Left cardiac atrium (tissue), 4 donors: ENCODE data around the gene ZNF407. TPM values are rescaled to one million over a fixed set of nuclear protein-coding genes. Genes with fewer than 3 reads are reported as not detected.

Experiments used
- ATAC-seq, 2 donors: fragments of 200-7000 bp; cut with Tn5 transposase; one replicate each; pipeline ENCODE4 v1.9.1; 2020; ENCODE audit warnings: mild to moderate bottlenecking in 2 of 2, moderate library complexity in 2 of 2
- DNase-seq: peaks from one replicate; pipeline ENCODE4 v3.0.0-alpha.2; 2020
- intact Hi-C, 2 donors: fragments of 100-400 bp; cut with DNase I; formaldehyde crosslinking; loops; one replicate each; pipeline versions ENCODE4 v1.14.1 to v1.15.1; 2022 to 2023
- total RNA-seq, 2 donors: library from RNA; stranded (reverse); fragmentation: NEBNext Ultra II Directional; extraction: Animal tissue kit (Norgen Biotek cat#: 25700); gene quantifications; one replicate each; pipeline ENCODE4 v1.2.1, GENCODE V29; 2021
- donor health status: DM: no; HTN: yes; CAD: no.
- donor health status: DM: no; HTN: yes; CAD: no; lungs with severe emphysema.
- donor health status: DM: yes; HTN: yes; CAD: no.
- donor health status: Dilated cardiomyopathy.

ZNF407 gene
- total RNA-seq, 2 donors from 2014 or later: 10.1 to 10.6 TPM

DNA sequence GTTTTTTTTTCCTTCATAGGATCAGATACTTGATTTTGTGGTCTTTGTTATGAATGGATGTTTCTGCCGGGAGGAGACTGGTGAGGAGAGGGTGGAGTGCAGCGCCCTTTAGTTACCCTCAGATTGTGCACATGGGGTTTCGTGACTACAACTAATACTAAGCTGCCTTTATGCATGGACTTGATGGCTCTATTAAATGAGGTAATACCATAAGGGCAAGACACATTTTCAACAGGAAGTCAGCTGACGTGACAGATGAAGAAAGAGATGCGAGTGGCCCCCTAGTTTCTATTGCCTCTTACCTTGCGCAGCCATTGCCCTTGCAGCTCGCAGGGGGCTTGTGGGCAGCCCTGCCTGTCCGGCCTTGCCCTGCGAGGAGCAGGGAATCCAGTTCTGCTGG is 24.4 kb downstream of the ZNF407 start:
- ATAC-seq: no peak
- intact Hi-C loops: no loop called here
- DNase-seq: no peak

DNA sequence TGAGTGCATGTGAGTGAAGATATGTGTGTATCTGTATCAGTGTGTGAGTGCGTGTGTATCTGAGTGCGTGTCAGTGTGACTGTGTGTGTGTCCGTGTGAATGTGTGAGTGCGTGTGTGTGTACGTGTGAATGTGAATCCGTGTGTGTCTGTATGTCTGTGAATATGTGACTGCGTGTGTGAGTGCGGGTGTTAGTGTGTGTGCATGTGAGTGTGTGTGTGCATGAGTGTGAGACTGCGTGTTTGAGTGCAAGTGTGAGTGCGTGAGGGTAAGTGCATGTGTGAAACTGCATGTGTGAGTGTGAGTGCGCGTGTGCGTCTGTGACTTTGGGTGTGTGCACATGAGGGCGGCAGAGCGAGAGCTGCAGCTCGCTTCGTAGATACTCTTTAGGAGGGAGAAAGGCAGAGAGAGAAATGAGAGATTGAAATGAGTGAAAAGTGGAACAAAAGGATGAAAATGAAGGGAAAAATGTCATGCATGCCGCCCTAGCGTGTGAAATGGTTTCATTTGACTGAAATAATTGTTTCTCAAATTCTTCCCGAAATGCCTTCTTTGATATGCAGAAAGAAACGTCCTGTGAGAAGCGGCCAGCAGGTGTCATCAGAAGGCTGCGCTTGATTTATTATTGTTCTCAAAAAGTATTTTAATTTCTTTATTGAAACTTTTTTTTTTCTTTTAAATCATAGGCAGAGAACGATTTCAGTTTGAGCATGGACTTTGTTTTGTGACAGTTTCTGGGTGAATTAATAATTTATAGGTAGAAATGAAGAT is 25.6 kb downstream of the ZNF407 start:
- no peak for DNase-seq
- ATAC-seq: no peak
- intact Hi-C loops: no loop called here

DNA sequence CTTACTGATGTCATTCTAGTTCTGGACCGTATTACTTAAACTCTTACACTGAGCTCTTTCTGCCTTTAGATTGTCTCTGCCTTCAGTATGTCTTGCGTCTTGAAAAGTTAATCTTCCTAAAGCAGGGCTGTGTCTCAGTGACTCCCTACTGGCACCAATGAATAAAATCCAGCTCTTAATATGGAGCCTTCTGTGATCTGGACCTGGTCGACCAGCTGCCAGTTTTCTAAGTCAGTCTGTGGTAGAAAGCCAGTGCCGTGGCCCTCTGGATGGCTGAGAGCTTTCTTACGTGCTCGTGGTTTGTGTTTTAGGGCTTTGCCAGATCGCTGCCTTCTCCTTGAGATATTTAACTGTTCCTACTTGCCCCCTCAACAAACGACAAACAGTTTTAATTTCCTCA is 26.8 kb downstream of the ZNF407 start:
- intact Hi-C loops: no loop called here
- ATAC-seq: no peak
- DNase-seq: no peak

DNA sequence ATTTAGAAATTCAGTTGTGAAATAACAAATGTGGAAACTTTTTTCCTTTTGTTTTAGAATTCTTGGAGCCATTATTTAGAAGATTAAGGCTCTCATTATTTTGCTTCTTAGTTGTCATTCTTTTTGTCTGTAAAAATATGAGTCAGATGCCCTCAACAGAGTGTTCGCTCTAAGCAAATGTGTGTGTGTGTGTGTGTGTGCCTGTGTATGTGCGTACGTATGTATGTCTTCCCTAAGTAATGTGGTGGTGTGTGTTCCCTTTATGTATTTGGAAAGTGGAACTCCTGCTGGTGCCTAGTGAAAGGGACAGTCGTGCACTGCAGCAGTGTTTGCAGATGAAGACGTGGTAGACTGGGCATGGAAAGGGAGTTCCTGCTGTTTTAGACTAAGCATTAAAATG is 27.5 kb downstream of the ZNF407 start:
- no peak for ATAC-seq
- intact Hi-C loops: no loop called here

DNA sequence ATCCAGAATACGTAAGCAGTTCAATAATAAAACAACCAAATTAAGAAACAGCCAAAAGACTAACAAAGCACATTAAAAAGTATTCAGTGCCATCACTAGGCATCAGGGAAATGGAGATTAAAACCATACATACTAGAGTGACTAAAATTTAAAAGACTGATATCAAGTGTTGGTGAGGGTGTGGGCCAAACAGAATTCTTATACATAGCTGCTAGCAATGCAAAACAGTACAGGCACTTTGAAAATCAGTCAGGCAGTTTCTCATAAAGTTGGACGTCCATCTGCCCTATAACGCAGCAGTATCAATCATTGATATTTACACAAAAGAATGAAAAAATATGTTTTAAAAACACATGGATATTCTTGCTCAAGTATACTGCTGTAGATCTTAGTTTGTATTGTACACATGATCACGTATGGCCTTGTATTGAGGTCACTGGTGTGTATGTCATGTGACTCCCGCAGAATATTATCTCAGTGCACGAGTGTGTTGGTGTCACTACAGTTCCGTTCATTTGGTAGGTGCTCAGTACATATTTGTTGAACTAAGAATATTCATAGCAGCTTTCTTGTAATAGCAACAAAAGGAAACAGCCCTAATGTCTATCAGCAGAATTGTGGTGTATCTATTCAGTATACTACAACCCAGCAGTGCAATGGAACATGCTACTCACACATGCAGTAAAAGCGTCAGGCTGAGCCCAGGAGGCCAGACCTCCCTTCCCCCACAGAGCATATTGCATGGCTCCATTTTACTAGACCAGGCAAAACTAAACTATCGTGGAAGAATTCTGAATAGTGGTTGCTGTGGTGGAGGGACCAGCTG is 28.6 kb downstream of the ZNF407 start:
- ATAC-seq: no peak
- no peak for DNase-seq
- intact Hi-C loops: no loop called here

More for the DNA sequence above, 27.5 kb downstream of the ZNF407 start:
- DNase-seq: no peak

DNA sequence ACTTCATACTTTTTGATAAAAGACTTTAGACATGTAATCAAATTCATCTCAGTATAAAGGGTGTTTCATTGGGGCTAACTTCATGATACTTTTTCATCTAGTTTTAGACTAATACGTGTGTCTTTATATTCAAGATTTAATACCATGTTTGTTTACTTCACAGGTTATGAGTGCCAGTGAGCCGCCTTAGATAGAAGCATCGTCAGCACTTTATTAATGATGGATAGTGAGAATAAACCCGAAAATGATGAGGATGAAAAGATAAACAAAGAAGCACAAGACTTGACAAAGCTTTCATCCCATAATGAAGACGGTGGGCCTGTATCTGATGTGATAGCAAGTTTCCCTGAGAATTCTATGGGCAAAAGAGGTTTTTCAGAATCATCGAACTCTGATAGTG is 33.1 kb downstream of the ZNF407 start:
- ATAC-seq: no peak
- intact Hi-C loops: no loop called here
- no peak for DNase-seq

DNA sequence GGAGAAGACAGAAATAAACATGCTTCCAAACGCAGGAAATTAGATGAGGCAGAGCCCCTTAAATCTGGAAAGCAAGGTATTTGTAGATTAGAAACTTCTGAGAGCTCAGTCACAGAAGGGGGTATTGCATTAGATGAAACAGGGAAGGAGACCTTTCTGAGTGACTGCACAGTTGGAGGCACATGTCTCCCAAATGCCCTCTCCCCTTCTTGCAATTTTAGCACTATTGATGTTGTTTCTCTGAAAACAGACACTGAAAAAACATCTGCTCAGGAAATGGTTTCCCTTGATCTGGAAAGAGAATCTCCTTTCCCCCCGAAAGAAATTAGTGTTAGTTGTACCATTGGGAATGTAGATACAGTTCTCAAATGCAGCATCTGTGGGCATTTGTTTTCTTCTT is 33.5 kb downstream of the ZNF407 start:
- no peak for ATAC-seq
- intact Hi-C loops: no loop called here

DNA sequence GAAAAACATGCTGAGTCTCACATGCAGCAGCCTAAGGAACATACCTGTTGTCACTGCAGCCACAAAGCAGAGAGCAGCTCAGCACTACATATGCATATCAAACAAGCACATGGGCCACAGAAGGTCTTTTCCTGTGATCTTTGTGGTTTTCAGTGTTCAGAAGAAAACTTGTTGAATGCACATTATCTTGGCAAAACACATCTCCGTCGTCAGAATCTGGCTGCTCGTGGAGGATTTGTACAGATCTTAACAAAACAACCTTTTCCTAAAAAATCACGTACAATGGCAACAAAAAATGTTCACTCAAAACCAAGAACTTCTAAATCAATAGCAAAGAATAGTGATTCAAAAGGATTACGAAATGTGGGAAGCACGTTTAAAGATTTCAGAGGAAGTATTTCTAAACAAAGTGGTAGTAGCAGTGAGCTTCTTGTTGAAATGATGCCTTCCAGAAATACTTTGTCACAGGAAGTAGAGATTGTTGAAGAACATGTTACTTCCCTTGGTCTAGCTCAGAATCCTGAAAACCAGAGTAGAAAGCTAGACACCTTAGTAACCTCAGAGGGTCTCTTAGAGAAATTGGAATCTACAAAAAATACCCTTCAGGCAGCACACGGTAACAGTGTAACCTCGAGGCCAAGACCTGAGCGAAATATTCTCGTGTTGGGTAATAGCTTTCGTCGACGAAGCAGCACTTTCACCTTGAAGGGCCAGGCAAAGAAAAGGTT is 34.1 kb downstream of the ZNF407 start:
- ATAC-seq (no peak), DNase-seq (no peak)
- intact Hi-C loops: no loop called here

More for the DNA sequence above, 33.5 kb downstream of the ZNF407 start:
- DNase-seq: no peak

DNA sequence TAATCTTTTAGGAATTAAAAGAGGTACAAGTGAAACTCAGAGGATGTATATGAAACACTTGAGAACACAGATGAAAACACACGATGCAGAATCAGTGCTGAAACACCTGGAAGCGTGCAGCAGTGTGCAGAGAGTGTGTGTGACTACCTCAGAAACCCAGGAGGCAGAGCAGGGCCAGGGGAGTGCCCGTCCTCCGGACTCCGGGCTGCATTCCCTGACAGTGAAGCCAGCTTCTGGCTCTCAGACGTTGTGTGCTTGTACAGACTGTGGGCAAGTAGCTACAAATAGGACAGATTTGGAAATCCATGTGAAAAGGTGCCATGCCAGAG is 34.6 kb downstream of the ZNF407 start:
- intact Hi-C loops: no loop called here
- ATAC-seq (no peak), DNase-seq (no peak)

DNA sequence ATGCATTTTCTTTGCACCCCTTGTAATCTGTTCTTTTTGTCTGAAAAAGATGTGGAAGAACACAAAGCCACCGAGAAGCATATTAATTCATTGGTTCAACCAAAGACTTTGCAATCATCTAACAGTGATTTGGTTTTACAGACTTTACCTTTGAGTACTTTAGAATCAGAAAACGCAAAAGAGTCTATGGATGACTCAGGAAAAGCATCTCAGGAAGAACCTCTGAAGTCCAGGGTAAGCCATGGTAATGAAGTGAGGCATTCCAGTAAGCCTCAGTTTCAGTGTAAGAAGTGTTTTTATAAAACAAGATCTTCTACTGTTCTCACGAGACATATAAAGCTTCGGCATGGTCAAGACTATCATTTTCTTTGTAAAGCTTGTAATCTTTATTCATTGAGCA is 35.2 kb downstream of the ZNF407 start:
- no peak for DNase-seq
- intact Hi-C loops: no loop called here
- ATAC-seq: no peak

DNA sequence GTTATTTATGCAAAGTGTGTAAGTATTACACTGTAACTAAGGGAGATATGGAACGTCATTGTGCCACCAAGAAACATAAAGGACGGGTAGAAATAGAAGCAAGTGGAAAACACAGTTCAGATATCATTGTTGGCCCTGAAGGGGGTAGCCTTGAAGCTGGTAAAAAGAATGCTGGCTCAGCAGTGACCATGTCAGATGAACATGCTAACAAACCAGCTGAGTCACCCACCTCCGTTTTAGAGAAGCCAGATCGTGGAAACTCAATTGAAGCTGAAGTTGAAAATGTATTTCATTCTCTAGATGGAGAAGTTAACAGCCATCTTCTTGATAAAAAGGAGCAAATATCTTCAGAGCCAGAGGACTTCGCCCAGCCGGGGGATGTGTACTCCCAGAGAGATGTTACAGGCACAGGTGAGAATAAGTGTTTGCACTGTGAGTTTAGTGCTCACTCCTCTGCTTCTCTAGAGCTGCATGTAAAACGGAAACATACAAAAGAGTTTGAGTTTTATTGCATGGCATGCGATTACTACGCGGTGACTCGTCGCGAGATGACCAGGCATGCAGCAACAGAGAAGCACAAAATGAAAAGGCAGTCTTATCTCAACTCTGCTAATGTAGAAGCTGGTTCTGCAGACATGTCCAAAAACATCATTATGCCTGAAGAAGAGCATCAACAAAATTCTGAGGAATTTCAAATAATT is 36.1 kb downstream of the ZNF407 start:
- no peak for ATAC-seq
- intact Hi-C loops: no loop called here

DNA sequence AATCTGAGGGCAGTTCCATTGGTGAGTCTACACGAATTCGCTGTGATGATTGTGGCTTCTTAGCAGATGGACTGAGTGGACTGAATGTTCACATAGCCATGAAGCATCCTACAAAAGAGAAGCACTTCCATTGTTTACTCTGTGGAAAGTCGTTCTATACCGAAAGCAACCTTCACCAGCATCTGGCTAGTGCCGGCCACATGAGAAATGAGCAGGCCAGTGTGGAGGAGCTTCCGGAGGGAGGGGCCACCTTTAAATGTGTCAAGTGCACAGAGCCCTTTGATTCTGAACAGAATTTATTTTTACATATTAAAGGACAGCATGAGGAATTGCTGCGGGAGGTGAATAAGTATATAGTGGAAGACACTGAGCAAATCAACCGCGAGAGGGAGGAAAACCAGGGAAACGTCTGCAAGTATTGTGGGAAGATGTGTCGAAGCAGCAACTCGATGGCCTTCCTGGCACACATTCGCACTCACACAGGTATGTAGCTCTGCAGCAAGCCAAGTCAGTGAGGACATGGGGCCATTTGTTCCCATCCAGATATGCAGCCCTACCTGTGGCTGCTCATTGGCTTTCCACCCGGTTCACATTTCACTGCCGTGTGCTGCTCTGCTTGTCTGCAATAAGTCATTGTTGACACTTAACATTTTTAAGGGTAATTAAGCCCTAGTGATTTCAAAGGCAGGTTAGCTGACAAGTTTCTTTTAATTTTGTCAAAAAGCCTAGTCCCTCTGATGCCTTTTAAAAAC is 37.7 kb downstream of the ZNF407 start:
- intact Hi-C loops: no loop called here
- no peak for DNase-seq
- no peak for ATAC-seq

More for the DNA sequence above, 36.1 kb downstream of the ZNF407 start:
- DNase-seq: no peak

DNA sequence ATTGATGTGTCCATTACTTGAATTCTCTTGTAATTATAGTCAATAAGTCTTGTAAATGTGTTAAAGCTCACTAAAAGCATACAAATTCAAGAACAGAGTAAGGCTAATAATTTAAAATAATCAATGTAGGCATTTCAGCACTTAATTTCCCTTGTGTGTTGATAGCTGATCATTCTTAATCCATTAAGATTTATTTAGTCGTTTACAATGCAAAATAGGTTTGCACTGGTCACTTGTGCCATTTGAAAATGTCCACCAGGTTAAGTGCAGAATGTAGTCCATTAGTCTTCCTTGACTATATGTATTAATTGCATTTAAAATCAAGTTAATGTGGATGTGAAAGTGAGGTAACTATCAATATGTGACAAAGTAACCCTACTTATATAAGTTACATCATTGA is 39.4 kb downstream of the ZNF407 start:
- DNase-seq: no peak
- no peak for ATAC-seq
- intact Hi-C loops: no loop called here

DNA sequence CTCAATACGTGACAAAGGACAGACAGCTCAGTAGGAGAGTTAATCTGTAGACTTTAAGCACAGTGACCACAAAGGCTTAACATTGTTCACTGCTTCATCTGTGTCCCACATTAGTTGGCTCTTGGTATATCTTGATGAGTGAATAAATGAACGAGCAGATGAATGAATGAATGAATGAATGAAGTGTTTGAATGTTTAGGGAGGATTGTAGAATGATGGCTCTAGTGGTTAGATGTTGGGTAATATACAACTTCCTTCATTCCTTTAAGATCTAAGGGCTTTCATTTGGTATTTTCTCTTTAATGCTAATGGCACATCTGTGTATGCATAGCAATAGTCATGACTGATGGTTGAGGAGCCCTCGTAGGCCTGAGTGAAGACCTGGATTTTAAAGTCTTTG is 40.5 kb downstream of the ZNF407 start:
- intact Hi-C loops: no loop called here
- DNase-seq: no peak
- no peak for ATAC-seq

DNA sequence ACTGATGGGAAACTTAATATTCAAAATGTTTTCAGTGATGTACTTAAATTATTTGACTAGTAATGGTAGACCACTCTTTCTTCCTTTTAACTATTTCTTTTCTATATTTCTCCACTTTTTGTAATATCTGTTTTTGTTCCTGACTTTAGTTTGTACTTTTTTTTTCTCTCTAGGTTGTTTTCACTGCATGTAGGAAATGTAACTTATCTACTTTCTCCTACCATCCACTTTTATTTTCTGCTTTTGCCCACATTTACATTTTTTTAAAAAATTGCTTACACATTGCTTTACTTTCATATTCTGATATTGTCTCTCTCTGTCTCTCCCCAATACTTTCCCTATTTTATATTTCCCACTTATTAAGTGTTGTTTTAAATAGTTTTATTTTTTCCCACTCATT is 47.0 kb downstream of the ZNF407 start:
- intact Hi-C loops: no loop called here
- DNase-seq (no peak), ATAC-seq (no peak)

DNA sequence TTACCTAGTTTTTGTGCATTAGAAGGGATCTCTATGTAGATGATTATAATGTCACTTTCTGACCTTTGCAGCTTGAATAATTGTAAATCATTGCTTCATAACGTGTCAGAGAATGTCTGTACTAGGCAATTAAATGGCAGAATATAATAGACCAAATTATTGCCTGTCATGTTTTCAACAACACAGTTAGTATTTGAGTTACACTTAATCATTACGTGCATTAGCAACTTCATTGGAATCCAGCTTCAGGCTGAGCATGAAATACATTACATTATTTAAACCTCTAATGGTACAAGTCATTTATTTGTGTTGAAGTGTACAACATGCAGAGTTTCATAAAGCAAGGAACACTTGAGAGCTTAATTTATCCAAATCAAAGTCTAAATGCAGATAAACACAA is 48.0 kb downstream of the ZNF407 start:
- intact Hi-C loops: no loop called here
- DNase-seq (no peak), ATAC-seq (no peak)

DNA sequence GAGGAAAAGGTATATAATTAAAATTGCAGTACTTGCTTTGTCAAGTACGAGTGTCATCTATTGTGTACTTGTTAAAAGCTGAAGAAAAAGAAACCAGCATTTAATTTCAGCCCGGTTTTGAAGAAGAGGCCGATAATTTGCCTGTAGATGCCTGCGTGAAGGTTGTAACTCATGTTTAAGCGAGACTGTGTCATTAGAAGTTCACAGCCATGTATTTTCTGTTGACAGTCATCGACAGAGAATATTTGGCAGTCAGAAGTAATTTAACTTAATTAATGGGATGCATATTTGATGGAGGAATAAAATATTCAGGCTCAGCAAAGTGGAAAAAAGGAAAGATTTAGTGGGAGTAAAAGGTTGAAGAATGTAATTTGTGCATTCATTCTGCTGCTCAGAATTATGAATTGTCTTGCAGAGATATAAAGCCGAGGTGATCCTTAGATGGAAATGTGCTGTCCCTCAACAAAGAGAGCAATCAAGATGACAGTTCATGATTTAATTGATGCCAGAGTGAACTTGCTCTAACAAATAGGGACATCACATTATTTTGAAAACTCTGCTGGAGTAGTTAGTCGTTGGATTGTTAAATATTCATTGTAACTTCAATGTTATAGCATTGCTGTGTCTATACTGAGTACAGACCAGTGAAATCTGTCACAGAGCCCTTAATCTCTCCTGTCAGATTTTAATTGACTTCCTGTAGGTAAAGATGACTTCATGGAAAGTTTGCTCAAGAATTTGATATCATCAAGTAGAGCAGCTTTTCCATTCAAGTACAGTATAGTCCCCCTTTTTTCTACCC is 53.9 kb downstream of the ZNF407 start:
- no peak for ATAC-seq
- intact Hi-C loops: loop anchor here in 1 of 2 donors (5.0 to 10.0 kb wide), 3 partner anchors 316 to 1693 kb away; no protein-coding TSS in a partner anchor
- no peak for DNase-seq
